ENCODE data around the gene S100A11.

- no peak for TF ChIP-seq CTCF (IDR thresholded peaks at IDR 0.05)
- TF ChIP-seq SP1 (CRISPR knock-in tag; conservative IDR thresholded peaks at IDR 0.05) = no peak
Observed at GRCh38 chr1:151988405-151988923, 48.3 kb downstream of the S100A11 start.
